G401 (cell line): ENCODE measurements around the gene NUP42. TPM values are rescaled to one million over a fixed set of nuclear protein-coding genes. Genes with fewer than 3 reads are reported as not detected.
"Not testable (repeated sequence)": the region's sequence is repeated elsewhere in the genome, so short reads cannot be mapped to it uniquely, and the experiment has no call there.

Experiments
- DNase-seq: peaks from one replicate; pipeline ENCODE4 v3.0.0-alpha.2; 2015; ENCODE audit warnings: low spot score
- in situ Hi-C: cut with HindIII; loops from 2 replicates; pipeline ENCODE4 v1.10.0; 2016; ENCODE audit warnings: low sequenced_read_pairs, mixed read lengths
- total RNA-seq: library from RNA; depleted of rRNA; stranded (reverse); fragments of >200 nt; shearing (Covaris generic); gene quantifications from 2 replicates; pipeline ENCODE4 v1.2.3, GENCODE V29; 2014

NUP42 gene
- total RNA-seq, 1 experiment from 2014 or later, result 77.0 TPM

- in situ Hi-C loops, DNase-seq: not testable (repeated sequence)
Measured at GRCh38 chr7:23197745-23198144, 15.9 kb downstream of the NUP42 start.

DNA sequence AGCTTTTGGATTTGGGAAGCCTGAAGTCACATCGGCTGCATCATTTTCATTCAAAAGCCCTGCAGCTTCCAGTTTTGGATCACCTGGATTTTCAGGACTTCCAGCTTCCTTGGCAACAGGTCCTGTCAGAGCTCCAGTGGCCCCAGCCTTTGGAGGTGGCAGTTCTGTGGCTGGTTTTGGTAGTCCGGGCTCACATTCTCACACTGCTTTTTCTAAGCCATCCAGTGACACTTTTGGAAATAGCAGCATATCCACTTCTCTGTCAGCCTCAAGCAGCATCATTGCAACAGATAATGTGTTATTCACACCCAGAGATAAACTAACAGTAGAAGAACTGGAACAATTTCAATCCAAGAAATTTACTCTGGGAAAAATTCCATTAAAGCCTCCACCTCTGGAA, 18.5 kb downstream of the NUP42 start:
- no peak for DNase-seq
- in situ Hi-C loops, result no loop called here

DNA sequence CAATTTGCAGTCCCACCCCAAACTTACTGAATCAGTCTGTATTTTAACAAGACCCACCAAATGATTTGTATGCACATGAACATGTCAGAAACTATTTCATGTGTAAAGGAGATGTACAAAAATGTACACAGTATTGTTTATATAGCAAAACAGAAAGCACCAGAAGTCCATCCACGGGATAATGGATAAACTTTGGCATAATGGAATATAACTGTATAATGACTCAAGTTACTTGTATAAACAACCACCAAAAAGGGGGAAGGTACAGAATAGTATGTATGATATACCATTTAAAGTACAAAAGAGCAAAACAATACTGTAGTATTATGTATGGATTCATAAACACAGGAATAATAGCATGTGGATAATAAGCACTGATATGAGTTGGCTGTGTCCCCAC, 22.4 kb downstream of the NUP42 start:
- no peak for DNase-seq
- in situ Hi-C loops, result no loop called here

DNA sequence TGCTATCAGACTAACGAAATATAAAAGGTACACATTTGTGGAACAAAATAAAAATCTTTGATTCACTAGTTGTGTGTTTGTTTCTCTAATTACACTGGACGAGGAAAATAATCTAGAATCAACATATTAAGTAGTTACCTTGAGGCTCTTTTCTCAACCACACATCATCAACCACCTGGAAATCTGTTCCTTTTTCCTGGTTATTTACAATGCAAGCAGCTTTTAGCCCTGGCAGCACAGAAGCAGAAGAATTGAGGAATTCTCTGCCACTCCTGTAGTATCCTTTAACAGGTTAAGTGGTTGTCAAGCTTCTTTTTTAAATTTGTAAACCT, 23.7 kb downstream of the NUP42 start:
- no peak for DNase-seq
- in situ Hi-C loops, result no loop called here

DNA sequence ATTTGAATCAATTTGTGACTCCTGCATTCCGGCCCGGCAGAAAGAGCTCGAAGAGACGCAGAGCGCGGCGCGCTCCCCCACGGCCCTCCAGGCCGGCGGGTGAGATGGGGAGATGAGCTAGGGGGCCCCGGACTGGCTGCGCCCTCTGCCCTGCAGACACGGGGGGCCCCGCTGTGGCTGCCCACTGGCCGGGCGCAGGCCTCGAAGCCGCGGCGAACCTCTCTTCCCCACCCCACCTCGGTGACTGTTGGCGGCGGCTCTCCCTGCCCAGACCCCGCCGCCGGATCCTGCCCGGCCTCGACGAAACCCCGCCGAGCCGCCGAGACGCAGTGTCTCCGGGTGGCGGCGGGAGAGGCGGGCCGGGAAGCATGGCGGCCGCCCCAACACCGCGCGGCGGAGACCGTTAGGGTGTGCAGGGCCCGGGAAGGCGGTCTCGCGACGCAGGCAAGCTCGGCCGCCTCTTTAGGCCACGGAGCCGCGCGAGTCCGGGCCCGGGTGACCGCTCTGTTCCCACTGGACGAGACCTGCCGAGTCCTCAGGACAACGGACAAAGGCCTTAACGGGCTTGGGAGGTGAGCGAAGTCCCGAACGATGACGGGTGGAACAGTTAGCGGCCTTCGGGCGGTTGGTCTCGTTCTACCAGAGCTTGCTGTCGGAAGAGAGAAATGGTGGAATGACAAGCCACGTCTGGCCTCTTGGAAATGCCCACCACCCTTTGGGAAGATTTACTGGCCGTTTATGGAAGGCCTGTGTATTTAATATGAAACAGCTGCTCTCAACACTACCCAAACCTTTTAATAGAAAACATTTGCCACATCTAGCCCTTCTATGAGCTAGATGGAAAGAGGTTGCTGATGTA, 24.3 kb downstream of the NUP42 start:
- DNase-seq, result no peak
- in situ Hi-C loops, result no loop called here

DNA sequence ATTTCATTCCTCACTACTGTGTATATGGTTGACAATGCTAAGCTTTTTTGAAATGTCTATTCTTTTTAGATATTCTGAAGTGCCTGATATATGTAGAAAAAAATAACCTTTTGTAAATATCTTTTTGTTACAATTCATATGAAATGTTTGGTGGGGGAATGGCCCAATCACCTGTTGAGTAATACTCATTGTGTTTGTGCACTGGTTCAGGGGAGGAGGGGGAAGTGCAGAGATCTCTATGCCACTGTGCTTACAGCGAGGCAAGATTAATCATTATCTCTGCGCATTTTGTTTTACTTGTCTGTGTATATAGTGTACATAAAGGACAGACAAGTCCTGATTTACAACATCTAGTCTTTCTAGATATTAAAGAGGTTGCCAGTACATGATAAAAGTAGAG, 25.2 kb downstream of the NUP42 start:
- DNase-seq, result no peak
- in situ Hi-C loops, result no loop called here

GRCh38 chr7:23207884-23208283, 26.0 kb downstream of the NUP42 start:
- DNase-seq, result no peak
- in situ Hi-C loops, result no loop called here

DNA sequence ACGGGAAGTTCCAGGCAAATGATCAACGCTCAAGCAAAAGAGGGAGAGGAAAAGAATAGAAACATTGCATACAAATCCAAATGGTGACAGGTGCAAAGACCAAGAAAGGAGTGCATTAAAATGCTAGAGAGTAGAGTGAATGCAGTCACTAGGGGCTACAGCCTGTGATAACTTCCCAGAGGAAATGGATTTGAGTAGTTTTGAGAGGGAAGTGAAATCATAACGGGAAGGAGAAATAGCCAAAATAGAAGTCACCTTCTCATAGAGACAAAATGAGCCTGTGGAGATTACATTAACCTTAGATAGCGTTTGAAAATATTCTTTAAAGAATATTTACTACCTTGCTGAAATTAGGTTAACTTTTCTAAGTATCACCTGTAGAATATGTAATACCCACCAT, 26.5 kb downstream of the NUP42 start:
- no peak for DNase-seq
- in situ Hi-C loops, result no loop called here

DNA sequence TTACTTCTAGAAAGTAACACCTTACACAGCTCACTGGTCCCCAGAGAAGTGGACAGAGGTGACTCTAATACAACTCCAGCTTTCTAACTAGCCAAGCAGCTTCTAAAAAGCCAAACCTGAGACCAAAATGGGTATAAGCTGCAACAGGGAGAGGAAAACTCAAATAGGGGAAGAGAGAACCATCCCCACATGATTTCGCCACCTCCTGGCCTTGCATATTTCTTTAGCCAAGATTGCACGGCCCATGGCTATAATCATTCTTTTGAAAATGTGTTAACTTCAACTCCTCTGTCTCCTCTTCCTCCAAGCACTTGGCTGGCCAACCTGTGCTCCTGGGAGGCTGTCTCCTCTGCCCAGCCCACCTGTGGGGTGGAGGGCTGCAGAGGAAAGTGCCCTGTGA, 28.7 kb downstream of the NUP42 start:
- in situ Hi-C loops, result no loop called here
- no peak for DNase-seq

DNA sequence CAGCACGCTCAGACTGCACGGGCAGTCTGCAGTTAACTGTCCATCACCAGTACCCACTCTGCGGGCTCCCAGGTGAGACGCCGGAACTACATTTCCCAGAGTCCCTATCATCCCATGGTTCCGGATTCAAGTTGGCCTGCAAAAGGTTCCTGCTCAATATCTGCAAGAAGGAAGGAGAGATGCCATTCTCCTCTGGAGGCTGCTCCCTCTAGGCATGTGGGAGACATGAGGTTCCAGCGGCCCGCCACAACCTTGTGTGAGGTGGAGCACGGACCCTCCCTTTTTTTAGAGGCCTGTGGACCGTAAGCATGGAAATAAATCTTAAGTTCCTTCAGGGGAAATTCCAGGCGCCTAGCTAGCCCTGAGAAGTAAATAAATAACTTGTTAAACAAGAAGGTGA, 29.7 kb downstream of the NUP42 start:
- in situ Hi-C loops, result no loop called here
- DNase-seq, result no peak

GRCh38 chr7:23212395-23212794, 30.5 kb downstream of the NUP42 start:
- in situ Hi-C loops, result no loop called here
- no peak for DNase-seq

- in situ Hi-C loops, result no loop called here
Measured at GRCh38 chr7:23212841-23213240, 31.0 kb downstream of the NUP42 start.

DNA sequence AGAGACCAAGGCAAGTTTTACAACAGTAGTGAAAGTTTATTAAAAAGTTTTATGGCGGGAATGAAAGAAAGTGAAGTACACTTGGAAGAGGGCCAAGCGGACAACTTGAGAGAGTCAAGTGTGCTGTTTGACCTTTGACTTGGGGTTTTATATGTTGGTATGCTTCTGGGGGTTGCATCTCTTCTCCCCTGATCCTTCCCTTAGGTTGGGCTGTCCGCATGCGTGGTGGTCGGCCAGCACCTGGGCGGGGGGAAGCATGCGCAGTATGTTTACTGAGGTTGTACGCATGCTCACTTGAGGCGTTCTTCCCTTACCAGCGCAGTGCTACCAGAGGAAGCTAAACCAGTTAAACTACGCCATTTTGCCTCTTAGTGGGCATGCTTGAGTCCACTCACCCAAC, 31.9 kb downstream of the NUP42 start:
- in situ Hi-C loops, result no loop called here

More at GRCh38 chr7:23212841-23213240, 31.0 kb downstream of the NUP42 start:
- DNase-seq, result no peak

DNA sequence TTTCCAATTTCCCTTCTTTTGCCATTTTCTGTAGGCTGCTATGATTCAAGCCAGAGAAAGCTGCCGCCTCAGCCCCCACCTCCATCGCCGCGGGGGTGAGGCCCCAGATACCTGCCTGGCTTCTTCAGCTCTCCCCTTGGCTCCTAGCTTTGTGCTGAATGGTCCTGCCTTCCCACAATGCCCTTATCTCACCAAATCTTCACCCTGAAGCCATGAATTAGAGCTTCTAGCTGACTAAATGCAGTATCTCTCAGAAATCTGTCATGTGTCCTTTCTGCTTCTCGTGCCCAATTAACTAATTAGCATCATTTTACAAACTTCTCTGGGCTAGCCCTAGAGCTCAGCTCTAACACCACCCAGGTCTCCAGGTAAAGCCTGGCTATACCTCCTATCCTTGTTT, 32.6 kb downstream of the NUP42 start:
- DNase-seq, result no peak
- in situ Hi-C loops, result no loop called here

More for the DNA sequence above, 31.9 kb downstream of the NUP42 start:
- no peak for DNase-seq

DNA sequence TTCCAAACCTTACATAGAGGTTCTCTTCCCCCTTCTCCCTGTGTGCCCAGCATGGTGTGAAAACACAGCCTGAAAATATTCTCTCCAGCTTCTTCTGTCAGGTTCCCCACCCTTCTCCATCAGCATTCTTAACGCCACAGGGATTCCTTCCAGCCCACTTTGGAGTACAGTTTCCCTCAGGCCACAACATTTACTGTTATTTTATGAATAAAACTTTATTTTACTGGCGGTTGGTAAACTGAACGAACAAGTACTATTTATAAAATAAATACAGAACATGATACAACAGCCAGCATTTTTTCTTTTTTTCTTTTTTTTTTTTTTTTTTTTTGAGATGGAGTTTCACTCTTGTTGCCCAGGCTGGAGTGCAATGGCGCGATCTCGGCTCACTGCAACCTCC, 33.1 kb downstream of the NUP42 start:
- DNase-seq, result no peak
- in situ Hi-C loops, result no loop called here

DNA sequence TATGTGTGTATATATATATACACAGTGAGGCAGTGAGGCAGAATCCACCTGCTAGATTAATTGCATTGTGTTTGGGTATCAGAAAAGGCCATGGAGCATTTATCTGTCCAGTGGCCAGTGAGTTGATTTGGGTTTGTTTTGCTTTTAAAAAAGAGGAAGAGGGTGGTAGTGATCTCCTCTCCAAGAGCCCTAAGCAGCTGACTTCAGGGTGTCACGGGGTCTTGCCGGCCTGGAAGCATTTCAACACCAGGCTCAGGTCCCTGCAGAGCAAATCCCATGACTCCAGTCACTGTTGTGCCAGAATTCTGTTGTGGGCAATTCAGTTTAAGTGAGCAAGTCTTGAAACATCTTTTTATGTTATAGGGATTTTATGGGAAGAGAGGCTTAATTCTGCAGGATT, 34.2 kb downstream of the NUP42 start:
- DNase-seq, result no peak
- in situ Hi-C loops, result no loop called here

DNA sequence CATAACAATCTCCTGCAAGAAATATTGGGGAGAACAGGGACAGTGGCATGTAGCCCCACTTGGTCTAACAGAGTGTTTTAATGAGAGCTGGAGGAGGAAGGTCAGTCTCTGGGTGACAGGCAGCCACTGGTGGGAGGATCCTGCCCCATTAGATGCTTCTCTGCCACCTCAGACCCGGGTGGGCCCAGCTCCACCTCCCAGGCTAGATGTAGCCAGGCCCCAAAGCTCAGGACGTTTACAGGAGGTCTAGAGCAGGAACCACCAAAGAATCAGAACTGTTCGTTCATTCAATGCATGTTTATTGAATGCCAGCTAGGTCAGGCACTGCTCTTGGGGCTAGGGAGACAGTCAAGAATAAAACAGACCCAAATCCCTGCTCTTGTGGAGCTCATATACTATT, 36.3 kb downstream of the NUP42 start:
- no peak for DNase-seq
- in situ Hi-C loops, result no loop called here

DNA sequence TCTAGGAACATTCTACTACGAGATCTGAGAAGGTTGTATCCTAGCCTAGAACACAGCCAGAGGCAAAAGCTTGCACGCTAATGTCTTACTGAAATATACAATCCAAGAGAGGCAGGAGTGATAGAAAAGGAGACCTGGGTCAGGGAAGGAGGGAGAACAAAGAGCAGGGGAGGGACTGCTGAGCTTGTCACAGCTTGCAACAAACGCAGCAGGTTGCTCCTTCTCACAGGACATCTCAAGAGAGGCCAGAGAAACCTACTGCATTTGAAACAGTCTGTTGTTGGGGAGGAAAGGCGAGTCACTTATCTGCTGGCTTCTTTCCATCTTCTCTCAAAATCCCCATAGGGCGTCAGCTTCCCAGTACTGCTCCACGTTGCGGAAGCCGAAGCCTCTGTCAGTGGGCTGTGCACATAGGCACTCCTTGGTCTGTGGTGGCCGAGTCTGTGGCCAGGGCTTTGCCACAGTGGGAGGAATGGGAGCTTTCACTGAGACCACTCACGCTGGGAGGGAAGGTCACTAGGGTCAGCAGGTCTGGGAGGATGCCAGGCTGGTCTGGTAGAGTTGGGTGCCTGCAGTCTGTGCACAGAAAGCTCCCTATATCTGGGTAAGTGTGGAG, 39.0 kb downstream of the NUP42 start:
- no peak for DNase-seq
- in situ Hi-C loops, result no loop called here

GRCh38 chr7:23222439-23223030, 40.7 kb downstream of the NUP42 start:
- no peak for DNase-seq
- in situ Hi-C loops, result no loop called here

DNA sequence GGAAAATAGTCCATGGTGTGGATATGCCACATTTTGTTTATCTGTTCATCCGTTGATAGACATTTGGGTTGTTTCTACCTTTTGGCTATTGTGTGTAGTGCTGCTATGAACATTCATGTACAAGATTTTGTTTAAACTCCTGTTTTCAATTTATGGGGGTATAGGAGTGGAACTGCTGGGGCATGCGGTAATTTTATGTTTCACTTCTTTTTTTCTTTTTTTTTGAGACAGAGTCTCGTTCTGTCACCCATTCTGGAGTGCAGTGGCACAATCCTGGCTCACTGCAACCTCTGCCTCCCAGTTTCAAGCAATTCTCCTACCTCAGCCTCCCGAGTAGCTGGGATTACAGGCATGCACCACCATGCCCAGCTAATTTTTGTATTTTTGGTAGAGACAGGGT, 42.5 kb downstream of the NUP42 start:
- in situ Hi-C loops, DNase-seq: not testable (repeated sequence)
